SK-N-SH treated with all-trans-retinoic acid at 6 μM for 48 hours (cell line): ENCODE data around the gene TPRKB.

Experiments
- PATZ1 ChIP-seq: fragments of 250-450 bp; sonication (Bioruptor Pico); IDR thresholded peaks from 2 replicates; pipeline ENCODE4 v1.8.0; 2020; ENCODE audit warnings: mild to moderate bottlenecking, moderate library complexity, borderline replicate concordance
- ZFP3 ChIP-seq: fragments of 250-450 bp; sonication (Bioruptor Pico); IDR thresholded peaks from 2 replicates; pipeline ENCODE4 v1.5.0; 2020; ENCODE audit warnings: mild to moderate bottlenecking, moderate library complexity

- TF ChIP-seq ZFP3 (CRISPR knock-in tag) (no peak), PATZ1 (CRISPR knock-in tag) (no peak)
Measured at GRCh38 chr2:73770725-73771124, 33.6 kb upstream of the TPRKB start.
